Suppressor macrophage treated with lipopolysaccharide for 4 hours (primary cell): ENCODE data around the gene RNU5D-1.
A peak's percentile ranks its signal among the peaks of the same experiment; 100 is the strongest.

Experiments used
- DNase-seq: peaks from one replicate; pipeline ENCODE4 v3.0.0-alpha.2; 2020

RNU5D-1 gene

GRCh38 chr1:44698138-44698537, 32.8 kb downstream of the RNU5D-1 start:
- peak; percentile 76 for DNase-seq

GRCh38 chr1:44696789-44697345, 34.1 kb downstream of the RNU5D-1 start:
- peak; percentile 59 for DNase-seq

- DNase-seq, result no peak
These were observed 34.9 kb downstream of the RNU5D-1 start for GRCh38 chr1:44696101-44696500.

- no peak for DNase-seq
These were observed 35.3 kb downstream of the RNU5D-1 start for GRCh38 chr1:44695671-44696070.

GRCh38 chr1:44694863-44695478, 36.0 kb downstream of the RNU5D-1 start:
- no peak for DNase-seq

- DNase-seq, result peak; percentile 46
These were observed 37.1 kb downstream of the RNU5D-1 start for GRCh38 chr1:44693900-44694299.

- peak; percentile 28 for DNase-seq
These were observed 37.8 kb downstream of the RNU5D-1 start for GRCh38 chr1:44693159-44693558.

GRCh38 chr1:44689447-44689765, 41.6 kb downstream of the RNU5D-1 start:
- DNase-seq, result no peak

GRCh38 chr1:44688760-44689446, 42.1 kb downstream of the RNU5D-1 start:
- DNase-seq, result no peak

GRCh38 chr1:44685881-44686280, 45.1 kb downstream of the RNU5D-1 start:
- DNase-seq, result peak; percentile 51

GRCh38 chr1:44685218-44685617, 45.8 kb downstream of the RNU5D-1 start:
- no peak for DNase-seq

GRCh38 chr1:44684525-44684924, 46.4 kb downstream of the RNU5D-1 start:
- DNase-seq, result peak; percentile 51

- DNase-seq, result peak; percentile 54
These were observed 48.1 kb downstream of the RNU5D-1 start for GRCh38 chr1:44682883-44683265.

- no peak for DNase-seq
These were observed 48.8 kb downstream of the RNU5D-1 start for GRCh38 chr1:44681905-44682882.
